ENCODE measurements around the gene ADGRE3.
"Not testable (repeated sequence)": the region's sequence is repeated elsewhere in the genome, so short reads cannot be mapped to it uniquely, and the experiment has no call there.

Gene ADGRE3

GRCh38 chr19:14661372-14661924 is 13.2 kb downstream of the ADGRE3 start:
- DNase-seq = peak; percentile 20

- DNase-seq = no peak
Measured at GRCh38 chr19:14659874-14660489, 14.7 kb downstream of the ADGRE3 start.

GRCh38 chr19:14655726-14656125 is 18.9 kb downstream of the ADGRE3 start:
- DNase-seq = no peak

GRCh38 chr19:14654786-14655560 is 19.7 kb downstream of the ADGRE3 start:
- DNase-seq = no peak

- DNase-seq = no peak
Measured at GRCh38 chr19:14650161-14650560, 24.5 kb downstream of the ADGRE3 start.

GRCh38 chr19:14649020-14649419 is 25.6 kb downstream of the ADGRE3 start:
- no peak for DNase-seq

- DNase-seq = no peak
Measured at GRCh38 chr19:14648506-14648905, 26.1 kb downstream of the ADGRE3 start.

GRCh38 chr19:14639536-14640277 is 34.9 kb downstream of the ADGRE3 start:
- DNase-seq = no peak

- peak; percentile 24 for DNase-seq
Measured at GRCh38 chr19:14632286-14632685, 42.4 kb downstream of the ADGRE3 start.

- no peak for DNase-seq
Measured at GRCh38 chr19:14629557-14629956, 45.1 kb downstream of the ADGRE3 start.

- not testable (repeated sequence) for DNase-seq
Measured at GRCh38 chr19:14624491-14624890, 50.2 kb downstream of the ADGRE3 start.

GRCh38 chr19:14619404-14619803 is 55.2 kb downstream of the ADGRE3 start:
- DNase-seq = no peak

- DNase-seq = peak; percentile 4
Measured at GRCh38 chr19:14616407-14616806, 58.2 kb downstream of the ADGRE3 start.

GRCh38 chr19:14615623-14616022 is 59.0 kb downstream of the ADGRE3 start:
- DNase-seq = no peak

GRCh38 chr19:14614099-14614412 is 60.6 kb downstream of the ADGRE3 start:
- peak; percentile 62 for DNase-seq

GRCh38 chr19:14613399-14614098 is 61.1 kb downstream of the ADGRE3 start:
- DNase-seq = peak; percentile 23

GRCh38 chr19:14612657-14613056 is 62.0 kb downstream of the ADGRE3 start:
- no peak for DNase-seq

- DNase-seq = not testable (repeated sequence)
Measured at GRCh38 chr19:14612242-14612641, 62.4 kb downstream of the ADGRE3 start.

GRCh38 chr19:14611051-14611450 is 63.6 kb downstream of the ADGRE3 start:
- no peak for DNase-seq

GRCh38 chr19:14606627-14607026 is 68.0 kb downstream of the ADGRE3 start:
- DNase-seq = no peak

GRCh38 chr19:14603990-14604387 is 70.7 kb downstream of the ADGRE3 start:
- peak; percentile 41 for DNase-seq

- DNase-seq = no peak
Measured at GRCh38 chr19:14599548-14600147, 75.0 kb downstream of the ADGRE3 start.

- DNase-seq = no peak
Measured at GRCh38 chr19:14595558-14595957, 79.1 kb downstream of the ADGRE3 start.
